GM12891 (cell line): Measurements from ENCODE around the gene HBG1.

ENCODE experiments used
- POLR2A ChIP-seq: IDR thresholded peaks from 2 replicates; pipeline ENCODE4 v1.6.1; 2011; ENCODE audit warnings: low read depth, low read length, control low read depth
- SPI1 ChIP-seq: IDR thresholded peaks from 2 replicates; pipeline ENCODE4 v1.6.1; 2011; ENCODE audit warnings: low read depth, low read length, control low read depth
- TAF1 ChIP-seq: IDR thresholded peaks from 2 replicates; pipeline ENCODE4 v1.6.1; 2011; ENCODE audit warnings: low read depth, low read length, control low read depth

- TF ChIP-seq POLR2A (no peak), TAF1 (no peak), SPI1 (no peak)
Measured at GRCh38 chr11:5226732-5227310, 22.8 kb downstream of the HBG1 start, which contains the start of gene HBB.
